ENCODE data around the gene PPM1L.

DNA sequence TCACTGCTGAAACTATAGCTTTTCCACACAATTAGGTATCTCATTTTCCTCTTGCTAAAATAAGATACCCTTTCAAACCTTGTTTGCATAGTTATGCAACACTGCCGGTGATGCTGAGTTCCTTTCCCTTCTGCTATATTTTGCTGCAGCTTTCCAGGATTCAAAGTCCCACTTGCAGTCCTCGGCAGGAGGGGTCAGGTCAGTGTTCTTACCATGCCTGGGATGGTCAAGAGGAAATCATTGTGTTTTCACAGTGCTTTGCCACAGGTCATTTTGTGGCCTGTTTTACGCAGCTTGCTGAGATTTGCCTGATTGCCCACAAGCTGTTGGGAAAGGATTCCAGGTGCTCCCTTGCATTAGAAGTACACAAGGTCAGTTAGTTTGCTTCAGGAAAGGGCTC, 192.2 kb downstream of the PPM1L start:
- no peak for TF ChIP-seq EZH2phosphoT487 (IDR thresholded peaks at IDR 0.05; ENCODE audit: low read depth)
- TF ChIP-seq, protein P1, sequence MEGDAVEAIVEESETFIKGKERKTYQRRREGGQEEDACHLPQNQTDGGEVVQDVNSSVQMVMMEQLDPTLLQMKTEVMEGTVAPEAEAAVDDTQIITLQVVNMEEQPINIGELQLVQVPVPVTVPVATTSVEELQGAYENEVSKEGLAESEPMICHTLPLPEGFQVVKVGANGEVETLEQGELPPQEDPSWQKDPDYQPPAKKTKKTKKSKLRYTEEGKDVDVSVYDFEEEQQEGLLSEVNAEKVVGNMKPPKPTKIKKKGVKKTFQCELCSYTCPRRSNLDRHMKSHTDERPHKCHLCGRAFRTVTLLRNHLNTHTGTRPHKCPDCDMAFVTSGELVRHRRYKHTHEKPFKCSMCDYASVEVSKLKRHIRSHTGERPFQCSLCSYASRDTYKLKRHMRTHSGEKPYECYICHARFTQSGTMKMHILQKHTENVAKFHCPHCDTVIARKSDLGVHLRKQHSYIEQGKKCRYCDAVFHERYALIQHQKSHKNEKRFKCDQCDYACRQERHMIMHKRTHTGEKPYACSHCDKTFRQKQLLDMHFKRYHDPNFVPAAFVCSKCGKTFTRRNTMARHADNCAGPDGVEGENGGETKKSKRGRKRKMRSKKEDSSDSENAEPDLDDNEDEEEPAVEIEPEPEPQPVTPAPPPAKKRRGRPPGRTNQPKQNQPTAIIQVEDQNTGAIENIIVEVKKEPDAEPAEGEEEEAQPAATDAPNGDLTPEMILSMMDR (IDR thresholded peaks at IDR 0.05; ENCODE audit: low read depth, low read length), result no peak
